NCI-H2029 (cell line): ENCODE results near the gene MIEF1.
"Not testable (repeated sequence)": the region's sequence is repeated elsewhere in the genome, so short reads cannot be mapped to it uniquely, and the experiment has no call there.

Experiments
- DNase-seq: peaks from one replicate; lab custom pipeline; 2025; lab: John Stamatoyannopoulos, UW

MIEF1 gene

DNA sequence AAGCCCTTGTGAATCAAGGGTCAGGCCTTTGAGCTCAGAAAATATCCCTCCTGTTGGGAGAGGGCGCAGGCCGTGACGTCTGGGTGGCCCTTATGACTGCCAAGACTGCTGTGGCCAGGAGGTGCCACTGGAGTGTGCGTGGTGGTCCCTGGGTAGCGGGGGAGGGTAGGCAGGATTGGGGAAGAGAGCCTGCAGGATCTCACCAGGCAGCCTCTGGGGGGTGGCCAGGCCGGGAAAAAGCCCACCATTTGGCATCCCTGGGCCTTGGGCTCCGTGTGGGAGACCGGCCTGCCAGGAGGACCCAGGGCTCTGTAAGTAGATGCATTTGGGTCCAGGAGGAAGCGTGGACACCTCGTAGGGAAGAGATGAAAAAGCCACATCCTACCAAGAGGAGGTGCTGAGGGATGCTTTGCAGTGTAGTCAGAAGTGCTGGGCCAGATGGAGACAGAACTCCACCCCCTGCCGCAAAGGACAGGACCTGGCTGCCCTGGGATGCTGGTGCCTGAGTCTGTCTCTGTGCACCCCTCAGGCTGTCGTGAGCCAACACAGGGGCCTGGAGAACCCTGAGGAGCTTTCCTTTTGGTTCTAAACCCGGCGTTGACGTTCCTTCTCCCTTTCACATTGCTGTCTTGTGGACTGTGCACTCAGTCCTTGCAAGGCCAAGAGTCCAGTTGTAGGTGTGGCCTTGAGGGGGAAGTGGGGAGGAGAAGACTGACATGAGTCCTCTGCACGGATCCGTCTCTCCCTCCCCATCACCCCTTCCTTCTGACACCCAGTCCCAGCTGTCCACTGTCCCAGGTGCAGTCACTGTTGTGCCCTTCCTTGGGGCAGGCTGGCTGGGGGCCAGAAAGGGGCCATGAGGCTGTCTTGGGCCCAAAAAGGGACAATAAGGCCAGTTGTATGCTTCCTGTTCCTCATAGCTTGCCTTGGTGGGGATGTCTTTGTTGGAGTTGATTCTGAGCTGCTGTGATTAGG, 12.7 kb upstream of the MIEF1 start:
- no peak for DNase-seq

DNA sequence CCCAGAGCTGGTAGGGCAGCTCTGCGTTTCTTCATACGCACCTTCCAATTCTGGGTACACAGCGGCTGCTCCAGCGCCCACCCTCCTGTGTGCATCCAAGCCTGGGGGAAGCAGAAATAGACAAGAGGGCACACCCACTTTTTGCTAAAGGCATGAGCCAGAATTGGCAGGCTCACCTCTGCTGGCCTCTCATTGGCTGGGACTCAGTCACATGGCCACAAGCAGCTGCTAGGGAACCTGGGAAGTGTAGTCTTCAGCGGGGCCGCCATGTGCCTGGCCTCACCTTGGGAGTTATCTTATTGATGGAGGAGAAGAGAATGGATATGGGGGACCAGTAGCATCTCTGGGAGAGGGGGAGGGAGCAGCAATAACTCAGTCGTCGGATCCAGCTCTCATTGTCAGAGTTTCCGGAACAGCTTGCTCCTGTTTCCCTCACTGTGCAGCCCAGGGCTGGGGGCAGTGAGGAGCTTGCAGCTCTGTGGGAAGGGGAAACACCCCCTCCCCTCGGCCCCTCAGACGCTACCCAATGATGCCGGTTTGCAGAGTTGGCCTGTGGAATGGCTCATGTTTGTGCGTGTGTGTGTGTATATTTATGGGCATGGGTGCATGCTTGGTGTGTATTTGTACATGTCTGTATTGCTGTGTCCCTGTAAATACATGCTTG, 11.8 kb upstream of the MIEF1 start:
- peak; percentile 72 for DNase-seq

DNA sequence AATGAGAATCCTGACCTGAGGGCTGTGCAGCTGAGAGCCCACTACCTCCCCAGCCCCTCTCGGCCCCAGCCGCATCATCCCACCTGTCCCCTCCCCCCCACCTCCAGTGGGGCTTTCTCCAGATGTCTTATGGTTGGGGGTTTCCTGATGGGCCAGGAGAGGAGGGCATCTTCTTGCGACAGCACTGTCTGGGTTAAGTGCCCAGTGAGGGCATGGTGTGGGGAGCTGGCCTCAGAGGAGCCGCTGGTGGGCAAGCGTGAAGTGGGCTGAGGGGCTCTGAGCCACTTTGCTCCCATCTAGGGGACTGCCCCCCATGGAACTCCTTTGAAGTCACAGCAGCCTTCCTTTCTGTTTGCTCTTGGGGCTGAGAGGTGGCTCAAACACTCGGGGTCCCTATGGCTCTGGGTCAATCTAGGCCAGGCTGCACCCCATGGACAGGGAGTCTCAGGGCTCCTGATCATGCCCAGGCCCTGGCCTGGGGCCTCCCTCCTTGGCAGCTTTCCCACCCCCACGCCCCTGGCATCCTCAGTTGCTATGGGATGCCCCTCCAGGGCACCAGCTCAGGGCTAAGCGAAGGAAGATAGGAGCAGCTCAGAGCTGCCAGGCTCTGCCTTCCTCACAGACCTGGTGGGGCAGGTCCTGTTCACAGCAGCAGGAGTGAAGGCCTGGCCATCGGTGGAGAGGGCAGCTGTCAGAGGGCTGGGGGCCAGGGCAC, 11.0 kb upstream of the MIEF1 start:
- no peak for DNase-seq

DNA sequence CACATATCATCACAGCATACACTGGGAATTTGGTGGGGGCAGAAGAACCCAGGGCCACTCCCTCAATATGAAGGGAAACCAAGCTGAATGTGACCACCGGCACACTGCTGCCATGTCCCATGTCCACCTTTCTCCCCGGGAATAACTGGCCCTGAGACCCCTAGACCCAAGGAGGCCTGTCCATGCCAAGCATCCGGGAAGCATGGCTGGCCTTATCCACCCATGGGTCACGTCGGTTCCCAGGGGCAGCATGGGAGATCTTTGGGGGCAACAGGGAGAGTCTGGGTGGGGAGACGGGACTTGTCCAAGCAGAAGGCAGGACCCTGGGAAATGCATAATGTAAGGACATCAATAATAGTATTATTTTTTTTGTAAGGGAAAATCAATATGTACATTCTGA, 10.4 kb upstream of the MIEF1 start:
- no peak for DNase-seq

DNA sequence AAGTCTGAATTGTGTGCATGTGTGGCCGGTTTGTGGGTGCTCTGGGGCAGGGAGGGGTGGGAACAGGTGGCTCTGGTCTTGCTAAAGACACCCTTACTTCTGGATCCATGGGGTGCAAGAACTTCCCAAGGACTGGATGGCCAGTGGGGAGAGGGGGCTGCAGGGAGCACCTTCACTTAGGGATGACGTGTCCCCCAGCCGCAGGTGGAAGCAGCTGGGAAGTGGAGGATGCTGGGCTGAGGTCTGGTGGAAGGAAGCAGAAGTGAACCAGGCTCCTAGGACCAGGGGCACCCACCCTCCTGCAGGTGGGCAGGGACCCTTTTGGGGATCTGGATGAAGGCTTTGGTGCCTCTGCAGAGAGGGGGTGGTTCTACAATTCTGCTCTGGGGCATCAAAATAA, 9.9 kb upstream of the MIEF1 start:
- DNase-seq = no peak

DNA sequence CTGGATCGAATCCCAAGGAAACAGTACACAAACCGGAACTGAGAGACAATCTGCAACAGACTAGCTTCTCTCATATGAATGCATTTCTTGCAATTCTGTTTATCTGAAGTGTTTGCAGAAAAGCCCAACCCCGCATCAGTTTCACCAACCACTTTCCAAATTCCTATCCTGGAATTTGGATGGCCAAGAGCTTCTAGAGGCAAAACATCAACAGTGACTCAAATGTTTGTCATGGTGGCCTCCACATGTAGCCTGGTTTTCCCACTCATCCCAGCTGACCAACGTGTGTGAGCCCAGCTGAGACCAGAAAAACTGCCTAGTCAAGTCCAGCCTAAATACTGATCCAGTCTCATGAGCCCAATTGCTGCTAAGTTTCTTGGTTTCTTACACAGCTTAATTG, 8.3 kb upstream of the MIEF1 start:
- no peak for DNase-seq

DNA sequence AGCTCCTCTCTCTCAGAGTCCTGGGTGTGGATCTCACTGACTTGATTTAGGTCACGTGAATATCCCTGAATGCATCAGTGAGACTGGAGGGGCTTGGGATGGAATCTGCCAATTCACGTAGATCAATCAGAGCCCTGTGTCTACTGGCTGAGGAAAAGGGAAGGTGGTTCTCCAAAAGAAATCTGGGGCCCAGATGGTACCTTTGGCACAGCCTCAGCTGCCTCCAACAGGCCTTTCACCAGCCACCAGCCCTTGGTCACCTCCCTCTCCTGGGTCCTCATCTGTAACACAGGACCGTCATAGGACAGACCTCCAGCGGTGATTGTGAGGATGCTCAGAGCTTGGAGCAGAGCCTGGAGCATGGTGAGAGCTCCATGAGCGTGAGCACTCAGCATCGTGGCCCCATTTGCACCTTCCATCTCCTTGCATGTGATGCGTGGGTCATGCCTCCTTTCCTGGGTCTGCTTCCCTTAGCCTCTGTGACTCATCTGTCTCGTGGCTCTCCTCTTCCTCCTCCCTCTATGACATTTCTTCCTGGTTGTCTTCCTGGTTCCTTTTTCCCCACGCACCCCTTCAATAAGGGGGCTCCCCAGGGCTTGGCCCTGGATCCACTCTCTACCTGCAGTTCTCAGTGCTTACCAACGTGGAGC, 7.5 kb upstream of the MIEF1 start:
- no peak for DNase-seq

DNA sequence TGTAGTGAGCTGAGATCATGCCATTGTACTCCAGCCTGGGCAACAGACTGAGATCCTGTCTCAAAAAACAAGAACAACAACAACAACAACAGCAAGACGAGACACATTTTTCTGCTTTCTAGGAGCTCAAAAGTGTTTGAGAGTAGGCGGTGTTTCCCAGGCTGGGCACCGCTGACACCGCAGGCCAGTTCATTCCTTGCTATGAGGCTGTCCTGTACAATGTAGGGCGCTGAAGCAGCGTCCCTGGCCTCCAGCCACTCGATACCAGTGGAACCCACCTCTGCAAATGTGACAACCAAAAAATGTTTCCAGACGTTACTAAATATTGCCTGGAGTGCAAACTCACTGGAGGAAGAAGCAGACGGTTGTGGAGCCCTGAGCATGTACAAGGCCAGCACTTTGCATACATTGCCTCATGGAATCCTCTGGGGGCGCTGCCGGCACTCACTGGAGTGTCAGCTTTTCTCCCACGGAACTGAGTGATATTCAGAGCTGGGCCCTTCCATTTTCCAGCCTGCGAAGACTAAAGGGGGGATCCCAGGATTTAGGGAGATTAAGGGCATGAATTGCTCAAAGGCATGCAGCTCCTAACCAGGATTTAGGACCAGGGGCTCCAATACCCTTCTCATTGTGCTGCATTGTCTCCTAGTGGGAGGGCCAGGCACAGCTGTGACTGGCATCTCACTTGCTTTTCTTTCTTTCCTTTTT, 5.8 kb upstream of the MIEF1 start:
- DNase-seq = peak; percentile 22

DNA sequence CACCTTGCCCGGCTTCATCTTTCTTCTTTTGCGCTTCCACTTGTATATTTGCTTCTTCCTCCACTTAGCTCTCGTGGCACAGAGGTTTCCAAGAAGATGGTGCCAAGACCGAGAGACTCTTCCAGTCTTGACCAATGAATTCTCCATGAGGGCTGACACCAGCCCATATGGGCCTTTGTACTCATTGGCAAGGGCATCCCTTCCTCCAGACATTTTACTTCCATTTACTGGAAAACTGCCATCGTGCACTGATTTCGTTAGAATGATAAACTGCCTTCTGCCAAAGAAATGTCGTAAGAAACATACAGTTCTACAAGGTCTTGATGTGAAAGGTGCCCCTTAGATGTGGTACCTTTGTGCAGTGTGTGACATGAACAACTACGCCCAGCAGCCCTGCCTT, 4.7 kb upstream of the MIEF1 start:
- DNase-seq = no peak

DNA sequence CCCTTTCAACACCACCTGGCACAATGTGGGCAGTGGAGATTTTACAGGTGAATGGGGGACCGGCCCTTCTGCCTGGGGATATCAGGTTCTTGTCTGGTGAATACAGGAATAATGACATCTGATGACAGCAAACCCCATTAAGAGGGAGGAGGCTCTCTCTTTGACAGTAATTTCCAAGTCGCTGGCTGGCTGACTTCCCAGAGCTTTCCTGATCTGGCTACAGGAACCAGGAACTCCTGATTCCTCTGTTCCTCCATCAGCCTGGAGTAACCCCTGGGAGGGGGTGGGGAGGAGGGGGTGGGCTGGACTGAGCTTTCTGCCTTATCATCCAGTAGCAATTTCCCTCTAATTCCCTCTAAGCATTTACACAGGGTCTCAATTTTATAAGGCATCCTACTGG, 3.7 kb upstream of the MIEF1 start:
- DNase-seq = peak; percentile 61

DNA sequence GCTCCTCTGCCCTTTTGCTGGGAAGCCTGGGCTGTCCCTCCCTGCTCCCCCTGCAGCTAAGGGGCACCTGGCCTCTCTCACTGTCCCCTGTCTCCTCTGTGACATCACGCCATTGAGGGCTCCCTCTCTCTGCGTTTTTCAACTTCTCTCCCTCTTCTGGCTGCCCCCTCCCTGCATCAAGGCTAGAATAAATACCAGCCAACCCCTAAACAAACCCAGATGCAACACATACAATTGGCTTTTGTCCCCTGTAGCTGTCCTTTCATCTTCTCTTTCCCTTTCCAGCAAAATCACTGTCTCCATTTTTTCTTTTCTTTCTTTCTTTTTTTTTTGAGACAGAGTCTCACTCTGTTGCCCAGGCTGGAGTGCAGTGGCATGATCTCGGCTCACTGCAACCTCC, 3.3 kb upstream of the MIEF1 start:
- DNase-seq = peak; percentile 12

DNA sequence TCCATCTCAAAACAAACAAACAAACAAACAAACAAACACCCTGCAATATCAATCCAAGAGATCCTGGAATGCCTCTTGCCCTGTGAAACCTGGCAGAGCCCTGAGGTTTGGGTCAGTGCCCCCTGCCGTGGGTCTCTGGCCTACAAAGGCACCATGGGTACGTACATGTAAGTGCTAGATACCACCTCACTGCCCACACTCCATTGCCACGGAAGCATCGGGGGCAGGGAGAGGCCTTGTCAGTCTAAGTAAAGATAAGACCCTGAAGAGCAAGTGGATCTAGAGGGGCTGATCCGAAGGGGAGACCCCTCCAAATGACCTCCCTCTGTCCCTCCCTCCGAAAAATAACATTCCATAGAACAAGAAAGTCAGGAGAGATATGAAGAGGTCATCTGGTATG, 2.0 kb upstream of the MIEF1 start:
- no peak for DNase-seq

DNA sequence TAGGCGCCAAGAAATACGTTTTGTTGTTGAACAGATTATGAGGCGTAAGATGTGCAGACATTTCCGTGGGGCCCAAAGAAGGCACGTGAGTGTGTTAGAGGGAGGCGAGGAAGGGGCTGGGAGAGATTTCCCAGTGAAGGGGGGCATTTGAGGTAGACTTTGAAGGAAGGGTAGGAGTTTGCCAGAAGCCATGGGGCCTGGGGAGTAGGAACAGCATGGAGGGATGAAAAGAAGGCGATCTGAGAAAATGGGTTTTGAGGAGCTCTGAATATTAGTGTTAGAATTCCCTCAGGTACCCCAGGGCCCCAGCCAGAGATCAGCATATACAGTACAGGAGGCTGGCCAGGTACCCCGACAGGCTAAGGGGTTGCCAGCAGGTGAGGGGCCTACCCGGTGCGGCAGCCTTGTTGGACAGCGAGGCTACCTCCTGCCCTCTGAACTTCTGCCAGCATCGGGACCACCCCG, 414 bp upstream of the MIEF1 start:
- DNase-seq = no peak

DNA sequence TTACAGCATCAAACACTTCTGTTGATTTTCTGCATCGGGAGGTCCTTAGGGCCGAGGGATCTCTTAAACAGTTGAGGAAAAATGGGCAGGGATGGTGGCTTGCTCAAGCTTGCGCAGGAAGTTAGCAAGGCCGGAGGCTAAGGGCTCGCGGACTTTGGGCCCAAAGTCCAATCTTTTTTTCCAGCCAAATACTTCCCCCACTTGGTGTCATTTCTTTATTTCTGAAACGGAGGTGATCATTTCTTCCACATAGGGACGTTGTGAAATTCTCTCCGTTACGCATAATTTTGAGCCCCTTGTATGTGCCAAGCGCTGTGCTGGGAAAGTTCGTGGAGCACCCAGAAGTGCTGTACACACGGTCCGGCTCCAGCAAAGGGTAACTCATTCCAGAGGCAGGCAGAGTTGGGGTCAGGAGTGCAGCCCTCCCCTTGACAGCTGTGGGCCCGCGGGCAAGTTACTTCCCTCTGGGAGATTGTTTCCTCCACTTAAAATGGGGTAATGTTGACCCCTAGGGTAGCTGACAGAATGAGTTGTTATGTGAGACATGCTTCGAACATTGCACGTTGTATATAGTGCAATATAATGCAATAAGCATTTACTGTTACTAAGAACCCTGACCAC, 809 bp downstream of the MIEF1 start:
- DNase-seq = no peak

DNA sequence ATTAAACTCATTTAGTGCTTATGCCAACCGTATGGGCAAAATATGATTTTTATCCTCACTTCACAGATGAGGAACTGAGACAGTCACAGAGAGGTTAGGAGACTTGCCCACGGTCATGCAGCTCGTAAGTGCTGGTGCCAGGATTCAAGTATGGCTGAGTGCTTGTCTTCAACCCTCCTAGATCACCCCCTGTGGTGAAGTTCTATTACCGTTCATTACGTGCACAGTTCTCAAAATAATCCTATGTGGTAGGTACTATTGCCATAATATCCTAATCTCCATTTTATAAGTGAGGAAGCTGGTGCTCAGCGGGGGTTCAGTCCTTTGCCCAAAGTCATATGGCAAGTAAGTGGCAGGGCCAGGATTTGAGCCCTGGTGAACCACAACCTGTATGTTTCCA, 1.5 kb downstream of the MIEF1 start:
- DNase-seq = no peak

DNA sequence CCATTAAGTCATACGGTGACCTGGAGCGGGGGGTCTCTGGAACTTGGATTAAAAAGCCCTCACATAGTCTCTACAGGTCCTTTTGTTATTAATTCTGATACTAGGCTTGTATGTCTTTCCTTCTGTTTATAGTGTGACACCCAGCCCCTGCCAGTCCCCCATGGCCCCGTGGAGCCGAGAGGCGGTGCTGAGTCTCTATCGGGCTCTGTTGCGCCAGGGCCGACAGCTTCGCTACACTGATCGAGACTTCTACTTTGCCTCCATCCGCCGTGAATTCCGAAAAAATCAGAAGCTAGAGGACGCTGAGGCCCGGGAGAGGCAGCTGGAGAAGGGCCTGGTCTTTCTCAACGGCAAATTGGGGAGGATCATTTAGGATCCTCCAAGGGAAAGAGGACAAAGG, 2.0 kb downstream of the MIEF1 start:
- no peak for DNase-seq

DNA sequence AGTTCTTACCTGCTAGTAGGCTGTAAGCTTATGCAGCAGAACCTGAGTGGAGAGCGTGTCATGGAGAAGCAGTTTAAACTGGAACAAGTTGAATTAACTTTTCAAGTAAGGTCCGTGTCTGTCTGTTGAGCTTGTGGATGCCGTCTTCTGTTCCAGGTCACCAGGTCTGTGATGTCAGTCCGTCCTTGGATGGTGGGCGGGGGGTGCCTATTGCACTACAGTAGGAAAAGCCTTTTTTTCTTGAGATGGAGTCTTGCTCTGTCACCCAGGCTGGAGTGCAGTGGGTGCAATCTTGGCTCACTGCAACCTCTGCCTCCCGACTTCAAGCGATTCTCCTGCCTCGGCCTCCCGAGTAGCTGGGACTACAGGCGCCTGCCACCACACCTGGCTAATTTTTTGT, 4.9 kb downstream of the MIEF1 start:
- not testable (repeated sequence) for DNase-seq

DNA sequence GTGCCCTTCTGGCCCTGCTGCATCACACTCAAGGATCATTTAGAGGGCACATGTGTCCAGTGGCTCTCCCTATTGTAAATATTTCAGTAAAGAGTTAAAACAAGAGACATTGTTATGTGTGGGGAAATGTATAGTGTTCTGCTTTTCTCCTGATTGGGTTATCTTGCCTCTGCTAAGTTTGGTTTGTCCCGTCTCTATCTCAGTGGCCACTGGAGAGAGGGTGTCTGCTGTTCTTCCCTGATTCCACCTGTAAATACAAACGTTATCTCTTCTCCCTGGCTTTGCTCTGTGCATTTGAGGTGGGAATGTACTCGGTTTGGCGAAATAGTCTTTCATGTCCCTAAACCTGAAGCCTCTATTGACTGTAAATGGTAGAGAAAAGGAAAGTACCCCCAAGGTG, 6.3 kb downstream of the MIEF1 start:
- DNase-seq = no peak

DNA sequence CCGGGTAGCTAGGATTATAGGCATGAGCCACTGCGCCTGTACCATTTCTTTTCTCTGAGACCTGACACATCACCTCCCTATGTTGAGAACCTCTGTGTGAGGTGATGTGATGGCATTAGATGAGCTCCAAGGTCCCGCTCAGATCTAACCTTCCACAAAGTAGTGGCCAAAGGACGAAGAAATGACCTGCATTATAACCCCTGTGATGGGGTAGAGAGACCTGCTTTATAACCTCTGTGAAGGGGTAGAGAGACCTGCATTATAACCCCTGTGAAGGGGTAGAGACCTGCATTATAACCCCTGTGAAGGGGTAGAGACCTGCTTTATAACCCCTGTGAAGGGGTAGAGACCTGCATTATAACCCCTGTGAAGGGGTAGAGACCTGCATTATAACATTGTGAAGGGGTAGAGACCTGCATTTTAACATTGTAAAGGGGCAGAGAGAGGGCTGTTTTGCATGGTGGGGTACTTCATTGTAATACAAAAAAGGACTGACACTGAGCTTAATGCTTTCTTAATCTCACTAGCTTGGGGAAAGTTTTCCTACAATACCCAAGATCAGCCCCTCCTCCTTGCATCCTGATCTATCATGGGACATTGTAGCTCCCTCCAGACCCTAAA, 8.5 kb downstream of the MIEF1 start:
- DNase-seq = no peak

DNA sequence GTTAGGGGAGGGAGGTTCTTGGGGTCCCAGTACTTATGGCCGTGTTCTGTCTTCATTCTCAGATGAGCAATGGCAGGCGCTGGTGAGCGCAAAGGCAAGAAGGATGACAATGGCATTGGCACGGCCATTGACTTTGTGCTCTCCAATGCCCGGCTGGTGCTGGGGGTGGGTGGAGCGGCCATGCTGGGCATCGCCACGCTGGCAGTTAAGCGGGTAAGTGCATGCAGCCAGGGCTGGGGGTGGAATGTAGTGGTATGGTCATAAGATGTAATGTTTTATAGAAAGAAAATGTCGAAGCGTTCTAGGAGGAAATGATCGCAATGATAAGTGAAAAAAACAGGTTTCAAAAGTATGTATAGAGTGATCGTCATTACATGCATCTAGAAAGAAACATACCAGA, 9.1 kb downstream of the MIEF1 start:
- no peak for DNase-seq

DNA sequence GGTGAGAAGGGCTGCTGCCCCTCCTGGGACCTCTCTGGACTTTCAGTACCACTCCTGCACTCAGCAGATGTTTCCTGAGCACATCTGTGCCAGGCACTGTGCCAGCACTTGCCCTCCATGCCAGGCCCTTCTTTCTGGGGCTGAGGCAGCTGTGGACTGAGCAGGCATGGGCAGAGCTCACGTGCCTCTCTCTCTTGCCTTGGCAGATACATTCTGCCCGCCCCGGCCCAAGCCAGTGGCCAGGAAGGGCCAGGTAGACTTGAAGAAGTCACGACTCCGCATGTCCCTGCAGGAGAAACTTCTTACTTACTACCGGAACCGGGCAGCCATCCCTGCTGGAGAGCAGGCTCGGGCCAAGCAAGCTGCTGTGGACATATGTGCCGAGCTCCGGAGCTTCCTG, 9.9 kb downstream of the MIEF1 start:
- no peak for DNase-seq
